ENCODE data around the gene TMEM72. TPM values are rescaled to one million over a fixed set of nuclear protein-coding genes. Genes with fewer than 3 reads are reported as not detected.

TMEM72 gene
- total and polyA plus RNA-seq, 2 donors (not counting 3 experiments of a cell fraction or from before 2014, with no cell fraction given): not detected

- Histone ChIP-seq H3K4me2 (ENCODE audit: insufficient read depth, low read length) (no peak overlapping the region), H4K20me1 (replicated peaks; ENCODE audit: control insufficient read depth, extremely low read depth, insufficient read depth, low read length) (no peaks in the 10 kb centered on the region), H3K79me2 (ENCODE audit: control insufficient read depth, insufficient read depth, low read length) (no peaks in the 10 kb centered on the region), H2AFZ (ENCODE audit: low read depth, low read length) (no peak overlapping the region), H3K4me3 (replicated peaks in 1 of 3; ENCODE audit: insufficient read depth in 1 of 3, low read depth in 1 of 3, low read length in 3 of 3) (no peak overlapping the region), H3K27ac (ENCODE audit: insufficient read depth, low read depth, low read length) (no peak overlapping the region), H3K4me1 (ENCODE audit: control insufficient read depth, extremely low read depth, insufficient read depth, low read length) (peaks cover 5% of the 10 kb centered on the region), H3K9me1 (replicated peaks; ENCODE audit: control insufficient read depth, extremely low read depth, insufficient read depth, low read length) (no peaks in the 10 kb centered on the region), H3K27me3 (ENCODE audit: control insufficient read depth in 2 of 2, insufficient read depth in 2 of 2, low read length in 2 of 2) (no peaks in the 10 kb centered on the region), H3K36me3 (ENCODE audit: control insufficient read depth in 2 of 2, extremely low read depth in 1 of 2, insufficient read depth in 2 of 2, low read length in 2 of 2) (no peaks in the 10 kb centered on the region), H3K9ac (replicated peaks; ENCODE audit: extremely low read depth, insufficient read depth, low read length) (no peak overlapping the region), H3K9me3 (replicated peaks; ENCODE audit: control insufficient read depth, insufficient read depth, low read length) (no peaks in the 10 kb centered on the region)
- BruUV-seq (replicated peaks): no TSS peak
- FAIRE-seq (no peak), DNase-seq (ENCODE audit: low read depth, low spot score) (no peak)
- dilution Hi-C loops (cut with MboI; ENCODE audit: extremely low pct_ligation_motif_present, low sequenced_read_pairs): no loop called here
- TF ChIP-seq, protein P1, sequence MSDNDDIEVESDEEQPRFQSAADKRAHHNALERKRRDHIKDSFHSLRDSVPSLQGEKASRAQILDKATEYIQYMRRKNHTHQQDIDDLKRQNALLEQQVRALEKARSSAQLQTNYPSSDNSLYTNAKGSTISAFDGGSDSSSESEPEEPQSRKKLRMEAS (IDR thresholded peaks at IDR 0.05; ENCODE audit: insufficient read depth, insufficient read length): no peak
- intact Hi-C loops (cut with micrococcal nuclease): loop anchor here (10.0 kb wide), 1 partner anchor 817 kb away; no protein-coding TSS in a partner anchor
- ChIA-PET POLR2A (no interaction called here), CTCF (interaction anchor here (1.4 to 7.7 kb wide), 3 partner anchors 477 to 1179 kb away, joined by 5 to 46 read pairs (median 8); partner anchors contain the start of gene CXCL12)
Measured at GRCh38 chr10:44862006-44862751, 49.0 kb upstream of the TMEM72 start.

- dilution Hi-C loops (cut with MboI; ENCODE audit: extremely low pct_ligation_motif_present, low sequenced_read_pairs): no loop called here
- intact Hi-C loops (cut with micrococcal nuclease): loop anchor here (10.0 kb wide), 1 partner anchor 818 kb away; no protein-coding TSS in a partner anchor
- ChIA-PET POLR2A (no interaction called here), CTCF (interaction anchor here (1.4 to 7.7 kb wide), 4 partner anchors 478 to 1192 kb away, joined by 5 to 46 read pairs (median 10); partner anchors contain the start of gene CXCL12)
- H3K4me2 ChIP-seq (ENCODE audit: insufficient read depth, low read length): no peak overlapping the region
- no peak for TF ChIP-seq EZH2 (IDR thresholded peaks at IDR 0.05; ENCODE audit: borderline replicate concordance, low read depth, low read length, severe bottlenecking)
- H3K36me3 ChIP-seq (ENCODE audit: control insufficient read depth in 2 of 2, extremely low read depth in 1 of 2, insufficient read depth in 2 of 2, low read length in 2 of 2): no peaks in the 10 kb centered on the region
- DNase-seq (ENCODE audit: low read depth, low spot score): no peak
- no peak overlapping the region for H3K4me3 ChIP-seq (replicated peaks in 1 of 3; ENCODE audit: insufficient read depth in 1 of 3, low read depth in 1 of 3, low read length in 3 of 3)
- no peaks in the 10 kb centered on the region for H3K9me1 ChIP-seq (replicated peaks; ENCODE audit: control insufficient read depth, extremely low read depth, insufficient read depth, low read length)
- H3K27ac ChIP-seq (ENCODE audit: insufficient read depth, low read depth, low read length): no peak overlapping the region
- H3K27me3 ChIP-seq (ENCODE audit: control insufficient read depth in 2 of 2, insufficient read depth in 2 of 2, low read length in 2 of 2): no peaks in the 10 kb centered on the region
- BruUV-seq (replicated peaks): no TSS peak
- peaks cover 5% of the 10 kb centered on the region for H3K4me1 ChIP-seq (ENCODE audit: control insufficient read depth, extremely low read depth, insufficient read depth, low read length)
- H3K9ac ChIP-seq (replicated peaks; ENCODE audit: extremely low read depth, insufficient read depth, low read length): no peak overlapping the region
- H3K79me2 ChIP-seq (ENCODE audit: control insufficient read depth, insufficient read depth, low read length): no peaks in the 10 kb centered on the region
- H4K20me1 ChIP-seq (replicated peaks; ENCODE audit: control insufficient read depth, extremely low read depth, insufficient read depth, low read length): no peaks in the 10 kb centered on the region
- no peaks in the 10 kb centered on the region for H3K9me3 ChIP-seq (replicated peaks; ENCODE audit: control insufficient read depth, insufficient read depth, low read length)
- no peak overlapping the region for H2AFZ ChIP-seq (ENCODE audit: low read depth, low read length)
- FAIRE-seq: no peak
Measured at GRCh38 chr10:44862924-44863323, 48.2 kb upstream of the TMEM72 start.
